Measurements from ENCODE around the gene CLDN6. TPM values are rescaled to one million over a fixed set of nuclear protein-coding genes. Genes with fewer than 3 reads are reported as not detected.

Gene CLDN6
- total RNA-seq, 1 donor from 2014 or later: 563 TPM

DNA sequence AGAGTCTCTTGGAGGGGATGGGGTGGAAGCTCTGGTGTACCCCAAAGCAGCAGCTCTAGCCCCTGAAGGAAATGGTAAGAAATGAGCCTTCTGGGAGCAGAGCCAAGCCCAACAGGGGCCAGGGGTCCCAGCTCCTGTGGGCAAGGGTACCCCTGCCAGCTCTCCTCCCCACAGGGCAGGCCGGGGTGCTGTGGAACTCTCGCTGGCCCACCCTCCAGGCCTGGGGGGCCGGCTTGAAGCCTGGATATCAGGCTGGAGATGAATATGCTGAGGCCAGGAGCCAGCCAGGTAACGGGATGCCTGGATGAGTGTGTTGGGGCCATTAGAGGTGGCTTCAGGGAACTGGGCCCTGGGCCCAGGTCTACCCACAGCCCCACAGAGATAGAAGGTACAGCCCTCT is 17.4 kb downstream of the CLDN6 start:
- no peak overlapping the region for H3K4me3 Mint-ChIP-seq (ENCODE audit: low read depth)
- no peak overlapping the region for H3K27ac Mint-ChIP-seq
- no peaks in the 10 kb centered on the region for H3K4me1 Mint-ChIP-seq (ENCODE audit: low read depth)
- TF ChIP-seq CTCF (IDR thresholded peaks at IDR 0.05; ENCODE audit: unreplicated experiment): no peak
- peaks cover 1% of the 10 kb centered on the region for H3K36me3 Mint-ChIP-seq (ENCODE audit: insufficient read depth)
- no peaks in the 10 kb centered on the region for H3K9me3 Mint-ChIP-seq (ENCODE audit: low read depth)
- DNase-seq (ENCODE audit: low spot score, unreplicated experiment): no peak
- H3K27me3 Mint-ChIP-seq: no peaks in the 10 kb centered on the region

DNA sequence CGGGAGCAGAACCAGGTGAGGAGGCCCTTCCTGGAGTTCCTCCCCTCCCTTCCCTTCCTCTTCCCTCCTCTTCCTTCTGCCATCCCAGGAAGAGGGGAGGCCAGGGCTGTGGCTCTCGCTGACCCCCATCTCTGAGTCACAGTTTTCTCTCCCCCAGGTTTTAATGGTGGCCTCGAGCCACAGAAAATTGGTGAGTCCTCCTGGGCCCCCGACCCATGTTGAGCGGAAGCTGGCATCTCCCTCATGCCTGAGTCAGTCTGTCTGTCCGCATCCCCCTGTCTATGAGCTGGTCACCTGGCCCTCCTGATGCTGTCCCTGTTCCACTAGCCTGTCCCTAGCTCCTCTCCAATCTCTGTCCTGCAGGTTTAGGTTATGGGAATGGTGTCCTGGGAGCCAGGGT is 18.1 kb downstream of the CLDN6 start:
- Mint-ChIP-seq H3K9me3 (ENCODE audit: low read depth) (no peaks in the 10 kb centered on the region), H3K4me3 (ENCODE audit: low read depth) (no peak overlapping the region)

GRCh38 chr16:2996298-2996697 is 21.7 kb downstream of the CLDN6 start:
- H3K27me3 Mint-ChIP-seq: no peaks in the 10 kb centered on the region
- H3K9me3 Mint-ChIP-seq (ENCODE audit: low read depth): no peaks in the 10 kb centered on the region
- H3K36me3 Mint-ChIP-seq (ENCODE audit: insufficient read depth): no peaks in the 10 kb centered on the region
- H3K4me1 Mint-ChIP-seq (ENCODE audit: low read depth): no peaks in the 10 kb centered on the region
- TF ChIP-seq CTCF (IDR thresholded peaks at IDR 0.05; ENCODE audit: unreplicated experiment): no peak
- no peak for DNase-seq (ENCODE audit: low spot score, unreplicated experiment)
- H3K27ac Mint-ChIP-seq: no peak overlapping the region
- no peak overlapping the region for H3K4me3 Mint-ChIP-seq (ENCODE audit: low read depth)

More for the DNA sequence above, 18.1 kb downstream of the CLDN6 start:
- no peak overlapping the region for H3K27ac Mint-ChIP-seq
- TF ChIP-seq CTCF (IDR thresholded peaks at IDR 0.05; ENCODE audit: unreplicated experiment): no peak
- peaks cover 1% of the 10 kb centered on the region for H3K36me3 Mint-ChIP-seq (ENCODE audit: insufficient read depth)
- no peaks in the 10 kb centered on the region for H3K27me3 Mint-ChIP-seq
- DNase-seq (ENCODE audit: low spot score, unreplicated experiment): no peak
- no peaks in the 10 kb centered on the region for H3K4me1 Mint-ChIP-seq (ENCODE audit: low read depth)

GRCh38 chr16:2992383-2993081 is 25.5 kb downstream of the CLDN6 start:
- H3K4me1 Mint-ChIP-seq (ENCODE audit: low read depth): peaks cover 2% of the 10 kb centered on the region
- no peaks in the 10 kb centered on the region for H3K27me3 Mint-ChIP-seq
- H3K9me3 Mint-ChIP-seq (ENCODE audit: low read depth): no peaks in the 10 kb centered on the region
- H3K4me3 Mint-ChIP-seq (ENCODE audit: low read depth): no peak overlapping the region
- no peak for TF ChIP-seq CTCF (IDR thresholded peaks at IDR 0.05; ENCODE audit: unreplicated experiment)
- H3K36me3 Mint-ChIP-seq (ENCODE audit: insufficient read depth): no peaks in the 10 kb centered on the region
- no peak overlapping the region for H3K27ac Mint-ChIP-seq
- DNase-seq (ENCODE audit: low spot score, unreplicated experiment): no peak

- H3K4me3 Mint-ChIP-seq (ENCODE audit: low read depth): no peak overlapping the region
- no peaks in the 10 kb centered on the region for H3K9me3 Mint-ChIP-seq (ENCODE audit: low read depth)
- no peak for TF ChIP-seq CTCF (IDR thresholded peaks at IDR 0.05; ENCODE audit: unreplicated experiment)
- H3K27ac Mint-ChIP-seq: no peak overlapping the region
- H3K4me1 Mint-ChIP-seq (ENCODE audit: low read depth): peaks cover 2% of the 10 kb centered on the region
- DNase-seq (ENCODE audit: low spot score, unreplicated experiment): no peak
- H3K27me3 Mint-ChIP-seq: no peaks in the 10 kb centered on the region
- H3K36me3 Mint-ChIP-seq (ENCODE audit: insufficient read depth): no peaks in the 10 kb centered on the region
These were observed 26.3 kb downstream of the CLDN6 start for GRCh38 chr16:2991566-2992261.
